PC-3 (cell line): ENCODE results near the gene TFB2M. TPM values are rescaled to one million over a fixed set of nuclear protein-coding genes. Genes with fewer than 3 reads are reported as not detected.
A peak's percentile ranks its signal among the peaks of the same experiment; 100 is the strongest.

Source experiments
- ATAC-seq: fragments of 200-7000 bp; cut with Tn5 transposase; 2 replicates; pipeline ENCODE4 v1.9.1; 2020; ENCODE audit warnings: mild to moderate bottlenecking, moderate library complexity
- BruUV-seq: library from RNA; stranded (reverse); fragments of 400-500 nt; replicated peaks from 2 replicates; lab custom pipeline; 2021; lab: Mats Ljungman, UMichigan
- CTCF ChIA-PET: fragments of 300-600 bp; sonication (Branson Sonifier 250); formaldehyde crosslinking; loops from one replicate; lab custom pipeline; 2022; ENCODE audit warnings: antibody characterized with exemption; lab: Charles Lee
- POLR2A ChIA-PET: fragments of 300-600 bp; sonication (Branson Sonifier 250); formaldehyde crosslinking; loops from one replicate; lab custom pipeline; 2022; ENCODE audit warnings: antibody characterized with exemption; ENCODE audit not compliant: unreplicated experiment; lab: Charles Lee
- DNase-seq: peaks from one replicate; pipeline ENCODE4 v3.0.0-alpha.2; 2015
- H2AFZ ChIP-seq: fragments of 300-600 bp; sonication (generic); 2 replicates; pipeline ENCODE4 v1.6.0; 2016; ENCODE audit warnings: antibody characterized with exemption, low read length
- H3F3A ChIP-seq: fragments of 300-600 bp; sonication (generic); one replicate; pipeline ENCODE4 v1.6.0; 2017; ENCODE audit warnings: antibody characterized with exemption, low read length, control low read depth, mild to moderate bottlenecking; ENCODE audit not compliant: unreplicated experiment
- H3K27ac ChIP-seq: fragments of 300-600 bp; sonication (generic); 2 replicates; pipeline ENCODE4 v1.5.1; 2016; ENCODE audit warnings: mild to moderate bottlenecking, low read length
- H3K27me3 ChIP-seq: fragments of 300-600 bp; sonication (generic); 2 replicates; pipeline ENCODE4 v1.6.1; 2016; ENCODE audit warnings: low read length, mixed read lengths
- H3K36me3 ChIP-seq: fragments of 300-600 bp; sonication (generic); 2 replicates; pipeline ENCODE4 v1.6.1; 2016; ENCODE audit warnings: low read depth, mixed run types, low read length, mixed read lengths
- H3K4me1 ChIP-seq: fragments of 300-600 bp; sonication (generic); 2 replicates; pipeline ENCODE4 v1.5.1; 2016; ENCODE audit warnings: low read length; ENCODE audit not compliant: insufficient read depth
- H3K4me2 ChIP-seq: fragments of 300-600 bp; sonication (generic); 2 replicates; pipeline ENCODE4 v1.6.0; 2016; ENCODE audit warnings: low read length
- H3K4me3 ChIP-seq: fragments of 300-600 bp; sonication (generic); 2 replicates; pipeline ENCODE4 v1.5.1; 2016; ENCODE audit warnings: mild to moderate bottlenecking, low read length, mixed read lengths
- H3K79me2 ChIP-seq: fragments of 300-600 bp; sonication (generic); 2 replicates; pipeline ENCODE4 v1.6.1; 2017; ENCODE audit warnings: low read length, mixed read lengths
- H3K9ac ChIP-seq: fragments of 300-600 bp; sonication (generic); 2 replicates; pipeline ENCODE4 v1.6.0; 2016; ENCODE audit warnings: mild to moderate bottlenecking, low read length
- H3K9me2 ChIP-seq: fragments of 300-600 bp; sonication (generic); replicated peaks from 2 replicates; pipeline ENCODE4 v1.6.1; 2016; ENCODE audit warnings: mixed run types, low read length, mixed read lengths
- H3K9me3 ChIP-seq: fragments of 300-600 bp; sonication (generic); 2 replicates; pipeline ENCODE4 v1.6.1; 2016; ENCODE audit warnings: low read length, mixed read lengths
- H4K20me1 ChIP-seq: fragments of 300-600 bp; sonication (generic); 2 replicates; pipeline ENCODE4 v1.6.1; 2016; ENCODE audit warnings: low read length, mixed read lengths
- CTCF ChIP-seq: fragments of 300-600 bp; sonication (generic); conservative IDR thresholded peaks from 2 replicates; pipeline ENCODE4 v1.5.1; 2017; ENCODE audit warnings: antibody characterized with exemption, low read depth, mild to moderate bottlenecking, low read length
- EZH2 ChIP-seq: fragments of 300-600 bp; sonication (generic); IDR thresholded peaks from one replicate; pipeline ENCODE4 v1.6.1; 2017; ENCODE audit warnings: antibody characterized with exemption, mild to moderate bottlenecking, low read length; ENCODE audit not compliant: unreplicated experiment
- EZH2phosphoT487 ChIP-seq: fragments of 300-600 bp; sonication (generic); IDR thresholded peaks from 2 replicates; pipeline ENCODE4 v1.6.1; 2018; ENCODE audit warnings: mild to moderate bottlenecking, antibody characterized with exemption, low read length, borderline replicate concordance
- intact Hi-C: fragments of 100-400 bp; cut with micrococcal nuclease; formaldehyde crosslinking; loops from 2 replicates; pipeline ENCODE4 v1.9.0; 2023
- total RNA-seq: library from RNA; depleted of rRNA; stranded (reverse); fragments of >200 nt; gene quantifications from 2 replicates; pipeline ENCODE4 v1.2.3, GENCODE V29; 2014

Gene TFB2M
- total RNA-seq, 1 experiment from 2014 or later = 47.0 TPM

- Histone ChIP-seq H3K9ac (no peak overlapping the region), H2AFZ (peak overlapping the region; percentile 35; the same call in 1 of the 2 replicates), H4K20me1 (no peaks in the 10 kb centered on the region), H3K27me3 (no peaks in the 10 kb centered on the region), H3K4me1 (peaks cover 10% of the 10 kb centered on the region), H3K9me3 (0 out of 2 replicates have a peak, but pooled peaks cover 5% of the 10 kb centered on the region), H3K4me2 (no peak overlapping the region), H3F3A (no peaks in the 10 kb centered on the region), H3K36me3 (no peaks in the 10 kb centered on the region), H3K4me3 (no peak overlapping the region), H3K9me2 (no peaks in the 10 kb centered on the region), H3K79me2 (no peaks in the 10 kb centered on the region), H3K27ac (no peak overlapping the region)
- DNase-seq (no peak), ATAC-seq (no peak; the same call in 1 of the 2 replicates)
- no peak for TF ChIP-seq EZH2
- no peak for TF ChIP-seq EZH2phosphoT487
- no peak for TF ChIP-seq CTCF
- ChIA-PET POLR2A (no interaction called here), CTCF (no interaction called here)
- intact Hi-C loops = no loop called here
- BruUV-seq = no TSS peak
Observed at GRCh38 chr1:246526915-246527314, 39.1 kb downstream of the TFB2M start.

GRCh38 chr1:246526380-246526779 is 39.7 kb downstream of the TFB2M start:
- no peaks in the 10 kb centered on the region for H3K79me2 ChIP-seq
- no peak overlapping the region for H2AFZ ChIP-seq
- H3K4me1 ChIP-seq = peaks cover 10% of the 10 kb centered on the region
- H3K9me3 ChIP-seq = 0 out of 2 replicates have a peak, but pooled peaks cover 5% of the 10 kb centered on the region
- no peak for ATAC-seq
- BruUV-seq = no TSS peak
- H3K36me3 ChIP-seq = no peaks in the 10 kb centered on the region
- DNase-seq = no peak
- no peaks in the 10 kb centered on the region for H3K9me2 ChIP-seq
- H3K9ac ChIP-seq = no peak overlapping the region
- TF ChIP-seq EZH2 = no peak
- no peak for TF ChIP-seq CTCF
- TF ChIP-seq EZH2phosphoT487 = no peak
- intact Hi-C loops = no loop called here
- ChIA-PET CTCF (no interaction called here), POLR2A (no interaction called here)
- H3F3A ChIP-seq = no peaks in the 10 kb centered on the region
- H3K27me3 ChIP-seq = no peaks in the 10 kb centered on the region
- H3K4me3 ChIP-seq = no peak overlapping the region
- H3K4me2 ChIP-seq = no peak overlapping the region
- no peaks in the 10 kb centered on the region for H4K20me1 ChIP-seq
- H3K27ac ChIP-seq = no peak overlapping the region

GRCh38 chr1:246519514-246519913 is 46.5 kb downstream of the TFB2M start:
- Histone ChIP-seq H3K4me1 (no peaks in the 10 kb centered on the region), H3F3A (no peaks in the 10 kb centered on the region), H2AFZ (no peak overlapping the region), H3K36me3 (0 out of 2 replicates have a peak, but pooled peaks cover 4% of the 10 kb centered on the region), H3K9me2 (no peaks in the 10 kb centered on the region), H3K79me2 (no peaks in the 10 kb centered on the region), H3K27me3 (no peaks in the 10 kb centered on the region), H3K9me3 (peaks cover 31% of the 10 kb centered on the region), H3K27ac (no peak overlapping the region), H3K4me2 (no peak overlapping the region), H4K20me1 (no peaks in the 10 kb centered on the region), H3K9ac (no peak overlapping the region), H3K4me3 (no peak overlapping the region)
- POLR2A ChIA-PET = no interaction called here
- BruUV-seq = no TSS peak
- intact Hi-C loops = no loop called here
- TF ChIP-seq EZH2phosphoT487 = no peak
- no peak for TF ChIP-seq EZH2
- no peak for TF ChIP-seq CTCF
- no peak for DNase-seq
- CTCF ChIA-PET = no interaction called here
- no peak for ATAC-seq
